ENCODE results near the gene KLK15. TPM values are rescaled to one million over a fixed set of nuclear protein-coding genes. Genes with fewer than 3 reads are reported as not detected.
A peak's percentile ranks its signal among the peaks of the same experiment; 100 is the strongest.

The KLK15 gene
- total RNA-seq, 1 experiment from 2014 or later, result not detected

DNA sequence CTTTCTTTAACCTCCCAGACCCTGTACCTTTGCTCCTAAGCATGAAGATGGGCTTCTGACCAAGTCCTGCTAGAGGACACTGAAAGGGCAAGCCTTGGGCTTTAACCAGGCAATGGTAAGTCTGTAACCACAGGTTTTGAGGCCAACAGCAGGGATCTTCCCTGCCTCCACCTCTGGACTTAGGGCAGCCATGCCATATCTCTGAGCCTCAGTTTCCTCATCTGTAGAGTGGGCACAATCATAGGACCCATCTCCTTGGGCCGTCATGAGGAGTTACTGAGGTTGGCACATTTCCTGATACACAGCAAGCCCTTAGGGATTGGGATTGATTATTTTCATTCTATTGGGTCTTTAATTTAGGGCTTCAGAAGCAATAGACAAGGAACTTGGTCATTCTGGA lies 24.5 kb downstream of the KLK15 start:
- no peak overlapping the region for H3K27ac Mint-ChIP-seq (ENCODE audit: unreplicated experiment)
- CTCF ChIA-PET, result no interaction called here

DNA sequence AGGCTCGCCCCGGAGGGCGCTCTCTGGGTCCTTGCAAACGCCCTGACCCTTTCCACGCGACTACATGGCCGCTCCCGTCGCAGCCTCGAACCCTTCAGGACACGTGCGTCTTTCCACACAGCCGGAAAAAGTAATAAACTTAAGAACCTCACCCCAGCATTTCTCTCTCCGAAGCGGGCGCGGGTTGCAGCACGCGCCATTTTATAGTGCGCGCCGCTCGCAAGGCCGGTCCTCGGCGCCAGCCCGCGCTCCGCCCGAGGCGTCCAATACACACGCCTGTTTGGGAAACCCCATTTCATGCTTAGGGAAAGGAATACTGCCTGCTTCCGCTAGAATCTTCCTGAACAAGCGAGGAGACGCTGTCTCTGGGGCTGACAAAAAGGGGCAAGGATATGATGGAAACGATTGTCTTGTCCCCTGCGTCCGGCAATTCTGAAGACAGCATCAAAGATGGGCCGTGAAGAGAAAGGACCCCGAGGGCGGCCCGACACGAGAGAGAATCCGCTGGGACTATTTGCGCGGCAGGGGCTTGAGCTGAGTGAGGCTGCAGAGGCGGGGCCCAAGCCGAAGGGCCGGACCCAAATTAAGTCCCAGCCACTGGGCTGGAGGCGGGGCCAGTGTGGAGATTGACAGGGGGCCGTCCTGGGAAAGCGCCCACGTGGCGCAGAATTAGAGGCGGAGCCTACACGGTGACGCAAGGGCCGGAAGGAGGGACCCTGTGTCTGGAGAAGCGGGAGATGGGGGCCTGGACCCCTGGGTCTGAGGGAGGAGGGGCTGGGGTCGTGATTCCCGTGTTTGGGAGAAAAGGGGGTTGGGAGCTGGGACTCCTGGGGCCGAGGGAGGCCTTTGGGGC lies 28.7 kb downstream of the KLK15 start:
- CTCF ChIA-PET, result interaction anchor here (0.5 to 1.8 kb wide), 9 partner anchors 21 to 930 kb away, joined by 3 to 8 read pairs (median 3); no protein-coding TSS in a partner anchor
- H3K27ac Mint-ChIP-seq (ENCODE audit: unreplicated experiment), result peak overlapping the region; percentile 98
- BruUV-seq (replicated peaks), result no TSS peak
- TF ChIP-seq, protein P1, sequence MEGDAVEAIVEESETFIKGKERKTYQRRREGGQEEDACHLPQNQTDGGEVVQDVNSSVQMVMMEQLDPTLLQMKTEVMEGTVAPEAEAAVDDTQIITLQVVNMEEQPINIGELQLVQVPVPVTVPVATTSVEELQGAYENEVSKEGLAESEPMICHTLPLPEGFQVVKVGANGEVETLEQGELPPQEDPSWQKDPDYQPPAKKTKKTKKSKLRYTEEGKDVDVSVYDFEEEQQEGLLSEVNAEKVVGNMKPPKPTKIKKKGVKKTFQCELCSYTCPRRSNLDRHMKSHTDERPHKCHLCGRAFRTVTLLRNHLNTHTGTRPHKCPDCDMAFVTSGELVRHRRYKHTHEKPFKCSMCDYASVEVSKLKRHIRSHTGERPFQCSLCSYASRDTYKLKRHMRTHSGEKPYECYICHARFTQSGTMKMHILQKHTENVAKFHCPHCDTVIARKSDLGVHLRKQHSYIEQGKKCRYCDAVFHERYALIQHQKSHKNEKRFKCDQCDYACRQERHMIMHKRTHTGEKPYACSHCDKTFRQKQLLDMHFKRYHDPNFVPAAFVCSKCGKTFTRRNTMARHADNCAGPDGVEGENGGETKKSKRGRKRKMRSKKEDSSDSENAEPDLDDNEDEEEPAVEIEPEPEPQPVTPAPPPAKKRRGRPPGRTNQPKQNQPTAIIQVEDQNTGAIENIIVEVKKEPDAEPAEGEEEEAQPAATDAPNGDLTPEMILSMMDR (IDR thresholded peaks at IDR 0.05; ENCODE audit: unreplicated experiment), result no peak
- H3K36me3 Mint-ChIP-seq (ENCODE audit: insufficient read depth, unreplicated experiment), result peaks cover 58% of the 10 kb centered on the region
- intact Hi-C loops (cut with micrococcal nuclease; ENCODE audit: unreplicated experiment), result loop anchor here (5.0 to 10.0 kb wide), 2 partner anchors 210 to 293 kb away; partner anchors contain the start of gene KLK10
- peaks cover 37% of the 10 kb centered on the region for H3K4me1 Mint-ChIP-seq (ENCODE audit: low read depth, unreplicated experiment)
- peak; percentile 99 for DNase-seq
- no peaks in the 10 kb centered on the region for H3K9me3 Mint-ChIP-seq (ENCODE audit: low read depth, unreplicated experiment)
- peaks cover 24% of the 10 kb centered on the region for H3K27me3 Mint-ChIP-seq (ENCODE audit: unreplicated experiment)
- H3K4me3 Mint-ChIP-seq (ENCODE audit: low read depth, unreplicated experiment), result peak overlapping the region; percentile 85

More for the DNA sequence above, 24.5 kb downstream of the KLK15 start:
- peaks cover 16% of the 10 kb centered on the region for H3K36me3 Mint-ChIP-seq (ENCODE audit: insufficient read depth, unreplicated experiment)
- peaks cover 55% of the 10 kb centered on the region for H3K27me3 Mint-ChIP-seq (ENCODE audit: unreplicated experiment)
- H3K4me3 Mint-ChIP-seq (ENCODE audit: low read depth, unreplicated experiment), result no peak overlapping the region
- no peak for DNase-seq
- intact Hi-C loops (cut with micrococcal nuclease; ENCODE audit: unreplicated experiment), result loop anchor here (10.0 kb wide), 1 partner anchor 206 kb away; the partner anchor contains the start of gene KLK10
- TF ChIP-seq, protein P1 (IDR thresholded peaks at IDR 0.05; ENCODE audit: unreplicated experiment), result no peak
- peaks cover 7% of the 10 kb centered on the region for H3K4me1 Mint-ChIP-seq (ENCODE audit: low read depth, unreplicated experiment)
- H3K9me3 Mint-ChIP-seq (ENCODE audit: low read depth, unreplicated experiment), result peaks cover 4% of the 10 kb centered on the region
- no TSS peak for BruUV-seq (replicated peaks)

DNA sequence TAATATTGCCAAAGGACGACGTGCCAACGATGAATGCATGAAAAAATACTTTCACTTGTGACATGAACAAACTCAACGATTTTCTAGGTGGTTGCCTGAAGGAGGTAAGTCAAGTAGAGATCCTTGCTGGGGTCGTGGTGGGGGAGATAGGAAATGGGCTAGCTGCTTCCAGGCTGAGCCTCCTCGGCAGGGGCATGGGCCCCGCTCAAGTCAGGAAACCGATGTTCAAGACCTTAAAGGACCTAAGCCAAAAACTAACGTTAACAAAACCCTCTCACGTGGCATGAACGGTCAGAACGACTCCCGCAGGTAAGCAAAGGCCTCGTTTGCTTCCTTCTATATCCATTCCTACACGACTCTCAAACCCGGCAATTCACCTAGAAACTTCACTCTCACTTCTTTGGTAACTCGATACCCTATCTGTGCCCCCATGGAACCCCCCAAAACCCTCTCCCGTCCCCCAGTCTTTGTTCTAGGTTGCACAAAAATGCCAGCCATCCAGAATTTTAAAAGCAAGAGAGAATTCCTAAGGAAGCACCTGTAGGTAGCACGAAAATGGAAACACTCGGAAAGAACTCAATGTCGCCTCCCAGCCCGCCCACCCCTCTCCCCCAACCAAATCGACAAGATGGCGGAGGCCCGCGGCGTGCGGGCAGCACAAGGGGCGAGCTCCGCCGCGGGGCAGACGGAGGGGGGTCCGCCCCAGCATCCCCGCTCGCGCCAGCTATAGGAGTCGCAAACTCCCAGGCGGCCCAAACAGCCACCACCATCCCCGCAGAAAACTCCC lies 29.5 kb downstream of the KLK15 start:
- TF ChIP-seq, protein P1 (IDR thresholded peaks at IDR 0.05; ENCODE audit: unreplicated experiment), result no peak
- intact Hi-C loops (cut with micrococcal nuclease; ENCODE audit: unreplicated experiment), result loop anchor here (5.0 to 10.0 kb wide), 2 partner anchors 211 to 293 kb away; partner anchors contain the start of gene KLK10
- H3K4me3 Mint-ChIP-seq (ENCODE audit: low read depth, unreplicated experiment), result peak overlapping the region; percentile 85
- TSS peak; percentile 77 for BruUV-seq (replicated peaks)
- H3K36me3 Mint-ChIP-seq (ENCODE audit: insufficient read depth, unreplicated experiment), result peaks cover 64% of the 10 kb centered on the region
- no peaks in the 10 kb centered on the region for H3K9me3 Mint-ChIP-seq (ENCODE audit: low read depth, unreplicated experiment)
- peaks cover 18% of the 10 kb centered on the region for H3K27me3 Mint-ChIP-seq (ENCODE audit: unreplicated experiment)
- H3K27ac Mint-ChIP-seq (ENCODE audit: unreplicated experiment), result peak overlapping the region; percentile 98
- CTCF ChIA-PET, result interaction anchor here (0.5 to 1.8 kb wide), 4 partner anchors 91 to 929 kb away, joined by 3 to 8 read pairs (median 4); no protein-coding TSS in a partner anchor
- no peak for DNase-seq
- H3K4me1 Mint-ChIP-seq (ENCODE audit: low read depth, unreplicated experiment), result peaks cover 37% of the 10 kb centered on the region

DNA sequence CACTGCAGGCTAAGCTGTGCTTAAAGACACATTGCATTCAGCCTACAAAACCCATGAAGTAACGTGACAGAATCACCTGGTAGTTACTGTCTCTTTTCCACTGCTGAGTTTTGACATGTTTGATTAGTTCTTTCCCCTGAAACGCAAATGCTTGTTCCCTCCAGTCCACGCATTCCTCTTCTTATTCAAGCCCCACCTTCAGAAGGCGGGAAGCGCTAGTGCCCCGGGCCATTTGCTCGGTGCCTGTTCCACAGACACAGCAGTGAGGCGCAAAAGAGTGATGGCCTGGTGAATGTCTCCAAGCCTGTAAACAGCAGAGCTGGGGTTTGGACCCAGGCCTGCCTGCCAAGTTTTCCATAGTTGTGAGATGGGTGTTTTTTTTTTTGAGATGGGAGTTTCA lies 32.3 kb downstream of the KLK15 start:
- DNase-seq, result no peak
- TF ChIP-seq, protein P1 (IDR thresholded peaks at IDR 0.05; ENCODE audit: unreplicated experiment), result no peak
- intact Hi-C loops (cut with micrococcal nuclease; ENCODE audit: unreplicated experiment), result loop anchor here (5.0 to 10.0 kb wide), 2 partner anchors 214 to 296 kb away; partner anchors contain the start of gene KLK10
- peaks cover 86% of the 10 kb centered on the region for H3K36me3 Mint-ChIP-seq (ENCODE audit: insufficient read depth, unreplicated experiment)
- CTCF ChIA-PET, result no interaction called here
- peak overlapping the region; percentile 27 for H3K27ac Mint-ChIP-seq (ENCODE audit: unreplicated experiment)
- H3K9me3 Mint-ChIP-seq (ENCODE audit: low read depth, unreplicated experiment), result no peaks in the 10 kb centered on the region
- no TSS peak for BruUV-seq (replicated peaks)
- no peaks in the 10 kb centered on the region for H3K27me3 Mint-ChIP-seq (ENCODE audit: unreplicated experiment)
- H3K4me1 Mint-ChIP-seq (ENCODE audit: low read depth, unreplicated experiment), result peaks cover 37% of the 10 kb centered on the region
- H3K4me3 Mint-ChIP-seq (ENCODE audit: low read depth, unreplicated experiment), result peak overlapping the region; percentile 39

Data from Calu3 (cell line).